CD4-positive, alpha-beta T cell treated with Interleukin-15 for 4 hours (primary cell): ENCODE results near the gene RAP1GAP2.
"Not testable (repeated sequence)": the region's sequence is repeated elsewhere in the genome, so short reads cannot be mapped to it uniquely, and the experiment has no call there.

Experiments
- DNase-seq: peaks from one replicate; pipeline ENCODE4 v3.0.0-alpha.2; 2020; ENCODE audit warnings: low spot score

Gene RAP1GAP2

DNA sequence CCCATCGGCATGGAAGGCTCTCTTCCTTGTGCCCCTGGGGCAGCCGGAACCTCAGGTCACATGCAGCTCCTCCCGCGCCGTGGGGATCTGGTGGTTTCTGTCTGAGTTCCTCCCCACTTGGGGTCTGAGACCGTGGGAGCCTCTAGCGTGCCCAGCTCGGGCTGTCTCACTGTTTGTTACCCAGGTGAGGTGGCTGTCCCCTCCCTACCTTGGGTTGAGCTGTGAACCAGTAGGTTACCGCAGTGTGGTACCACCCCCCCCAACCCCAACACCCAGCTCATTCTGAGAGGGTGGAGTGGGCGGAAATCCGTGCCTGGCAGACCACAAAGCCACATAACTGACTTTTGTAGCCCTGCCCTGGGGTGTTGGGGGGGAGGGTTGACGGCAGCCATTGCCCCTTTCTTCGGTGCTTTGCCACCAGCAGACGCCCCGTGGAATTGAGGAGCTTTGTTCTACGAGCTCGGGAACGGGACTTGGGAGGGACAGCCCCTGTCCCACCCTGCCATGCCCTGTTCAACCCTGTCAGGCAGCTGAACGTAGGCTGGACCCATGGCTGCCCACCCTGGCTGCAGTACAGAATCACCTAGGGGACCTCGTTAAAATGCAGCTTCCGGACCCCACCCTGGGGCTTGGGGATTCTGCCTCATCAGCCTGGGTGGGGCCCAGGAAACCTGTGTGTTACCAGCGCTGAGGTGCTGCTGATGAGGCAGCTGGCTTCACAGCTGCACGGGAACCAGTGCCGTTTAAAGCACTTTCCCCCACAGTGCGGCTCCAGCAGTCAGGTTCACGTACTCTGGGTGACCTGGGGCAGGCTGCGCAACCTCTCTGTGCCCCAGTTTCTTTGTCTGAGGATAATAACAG, 18.5 kb downstream of the RAP1GAP2 start:
- peak; percentile 96 for DNase-seq

DNA sequence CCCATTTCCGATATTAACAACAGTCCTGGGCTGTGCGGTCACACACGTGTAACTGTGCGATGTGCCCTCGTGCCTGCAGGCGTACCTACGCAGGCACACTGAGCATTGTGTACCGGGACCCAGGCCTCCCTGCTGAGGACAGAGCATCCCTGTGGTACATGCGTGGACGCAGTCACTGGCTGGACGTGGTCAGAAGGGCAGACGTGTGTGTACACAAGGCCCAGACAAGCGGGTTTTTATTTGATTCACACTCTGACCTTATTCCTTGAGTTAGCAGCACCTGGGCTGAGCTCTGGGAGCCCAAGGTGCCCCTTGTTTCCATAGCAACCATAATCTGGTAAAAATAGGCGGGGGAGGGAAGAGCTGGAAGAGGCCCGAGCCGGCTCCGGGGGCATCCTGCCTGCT, 19.5 kb downstream of the RAP1GAP2 start:
- no peak for DNase-seq

DNA sequence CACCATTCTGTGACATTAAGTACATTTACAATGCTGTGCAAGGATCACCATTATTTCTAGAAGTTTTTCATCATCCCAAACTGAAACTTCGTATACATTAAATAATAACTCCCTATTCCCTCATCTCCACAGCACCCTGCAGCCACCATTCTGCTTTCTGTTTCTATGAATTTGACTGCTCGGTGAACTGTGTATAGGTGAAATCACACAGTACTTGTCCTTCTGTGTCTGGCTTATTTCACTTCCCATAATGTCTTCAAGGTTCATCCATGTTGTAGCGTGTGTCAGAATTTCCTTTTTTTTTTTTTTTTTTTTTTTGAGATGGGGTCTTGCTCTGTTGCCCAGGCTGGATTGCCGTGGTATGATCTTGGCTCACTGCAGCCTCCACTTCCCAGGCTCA, 20.4 kb downstream of the RAP1GAP2 start:
- DNase-seq: no peak

DNA sequence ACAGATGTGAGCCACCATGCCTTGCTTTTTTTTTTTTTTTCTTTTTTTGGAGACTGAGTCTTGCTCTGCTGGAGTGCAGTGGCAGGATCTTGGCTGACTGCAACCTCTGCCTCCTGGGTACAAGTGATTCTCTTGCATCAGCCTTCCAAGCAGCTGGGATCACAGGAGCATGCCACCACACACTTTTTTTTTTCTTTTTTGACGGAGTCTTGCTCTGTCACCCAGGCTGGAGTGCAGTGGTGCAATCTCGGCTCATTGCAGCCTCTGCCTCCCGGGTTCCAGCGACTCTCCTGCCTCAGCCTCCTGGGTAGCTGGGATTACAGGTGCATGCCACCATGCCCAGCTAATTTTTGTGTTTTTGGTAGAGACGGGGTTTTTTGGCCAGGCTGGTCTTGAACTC, 23.1 kb downstream of the RAP1GAP2 start:
- DNase-seq: not testable (repeated sequence)

DNA sequence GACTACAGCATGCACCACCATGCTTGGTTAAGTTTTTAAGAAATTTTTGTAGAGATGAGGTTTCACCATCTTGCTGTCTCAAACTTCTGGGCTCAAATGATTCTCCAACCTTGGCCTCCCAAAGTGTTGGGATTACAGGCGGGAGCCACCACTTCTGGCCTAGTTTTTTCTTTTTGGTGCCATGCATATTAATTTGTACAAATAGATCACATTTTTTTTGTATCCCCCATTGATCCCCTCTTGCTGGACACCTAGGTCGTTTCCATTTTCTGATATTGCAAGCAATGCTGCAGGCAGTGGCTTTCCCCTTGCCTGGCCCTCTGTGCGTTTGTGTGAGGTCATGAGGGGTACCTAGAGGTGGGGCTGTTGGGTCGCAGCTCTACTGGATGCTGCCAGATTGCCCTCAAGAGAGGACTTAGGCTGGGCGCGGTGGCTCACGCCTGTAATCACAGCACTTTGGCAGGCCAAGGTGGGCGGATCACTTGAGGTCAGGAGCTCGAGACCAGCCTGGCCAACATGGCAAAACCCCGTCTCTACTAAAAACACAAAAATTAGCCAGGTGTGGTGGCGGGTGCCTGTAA, 23.8 kb downstream of the RAP1GAP2 start:
- DNase-seq: no peak

DNA sequence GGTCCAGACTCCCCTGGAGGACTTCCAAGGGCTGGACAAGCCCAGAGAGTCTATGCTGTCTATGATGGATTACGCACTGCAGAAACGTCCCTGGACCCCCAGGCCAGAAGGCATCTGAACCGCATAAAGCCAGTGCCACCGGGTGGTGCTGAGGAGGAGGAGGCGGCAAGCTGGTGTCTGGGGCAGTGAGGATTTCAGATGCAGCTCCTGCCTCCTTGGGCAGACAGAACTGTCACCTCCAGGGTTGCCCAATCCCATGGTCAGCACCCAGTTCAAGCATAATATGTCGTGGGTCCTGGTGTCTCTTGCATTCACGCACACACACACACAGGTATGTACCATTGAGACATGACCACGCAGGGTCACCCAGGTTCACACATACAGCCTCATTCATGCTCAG, 25.6 kb downstream of the RAP1GAP2 start:
- DNase-seq: no peak

DNA sequence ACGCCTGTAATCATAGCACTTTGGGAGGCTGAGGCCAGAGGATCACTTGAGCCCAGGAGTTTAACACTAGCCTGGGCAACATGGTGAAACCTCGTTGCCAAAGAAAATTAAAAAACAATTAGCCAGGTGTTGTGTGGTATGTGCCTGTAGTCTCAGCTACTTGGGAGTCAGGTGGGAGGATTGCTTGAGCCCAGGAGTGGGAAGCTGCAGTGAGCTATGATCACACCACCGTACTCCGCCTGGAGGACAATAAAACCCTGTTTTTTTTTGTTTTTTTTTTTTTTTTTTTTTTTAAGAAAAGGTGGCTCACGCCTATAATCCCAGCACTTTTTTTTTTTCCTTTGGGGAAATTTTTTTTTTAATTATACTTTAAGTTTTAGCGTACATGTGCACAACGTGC, 26.1 kb downstream of the RAP1GAP2 start:
- DNase-seq: no peak

DNA sequence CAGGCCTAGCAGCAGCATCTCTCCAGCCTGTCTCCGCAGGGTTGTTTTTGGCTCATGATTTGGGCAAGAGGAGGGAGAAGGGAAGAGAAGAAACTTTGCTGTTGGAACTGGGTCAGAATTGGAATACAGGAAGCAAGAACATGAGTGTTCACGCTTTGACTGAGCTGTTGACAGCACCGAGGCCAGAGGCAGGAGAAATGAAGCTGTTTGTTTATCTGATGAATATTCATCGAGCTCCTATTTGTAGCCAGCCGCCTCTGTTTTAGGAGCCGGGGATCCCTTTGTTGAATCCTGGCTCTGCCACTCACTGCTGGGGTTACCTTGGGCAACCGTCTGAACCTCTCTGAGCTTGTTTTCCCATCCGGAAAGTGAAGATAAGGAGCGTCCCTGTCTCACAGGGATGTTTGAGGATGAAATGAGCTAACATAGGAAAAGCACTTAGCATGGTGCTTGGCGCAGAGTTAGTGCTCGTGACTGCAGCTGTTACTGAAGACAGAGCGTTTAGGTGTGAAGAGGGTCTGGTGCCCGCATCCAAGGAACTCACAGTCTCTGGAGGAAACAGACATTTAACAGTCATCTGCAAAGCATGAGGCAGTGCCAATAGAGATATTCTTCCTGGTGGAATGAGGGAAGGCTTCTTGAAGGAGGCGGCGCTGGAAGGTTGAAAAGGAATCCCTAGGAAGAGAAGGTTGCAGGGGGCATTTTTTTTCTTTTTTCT, 29.2 kb downstream of the RAP1GAP2 start:
- DNase-seq: no peak

DNA sequence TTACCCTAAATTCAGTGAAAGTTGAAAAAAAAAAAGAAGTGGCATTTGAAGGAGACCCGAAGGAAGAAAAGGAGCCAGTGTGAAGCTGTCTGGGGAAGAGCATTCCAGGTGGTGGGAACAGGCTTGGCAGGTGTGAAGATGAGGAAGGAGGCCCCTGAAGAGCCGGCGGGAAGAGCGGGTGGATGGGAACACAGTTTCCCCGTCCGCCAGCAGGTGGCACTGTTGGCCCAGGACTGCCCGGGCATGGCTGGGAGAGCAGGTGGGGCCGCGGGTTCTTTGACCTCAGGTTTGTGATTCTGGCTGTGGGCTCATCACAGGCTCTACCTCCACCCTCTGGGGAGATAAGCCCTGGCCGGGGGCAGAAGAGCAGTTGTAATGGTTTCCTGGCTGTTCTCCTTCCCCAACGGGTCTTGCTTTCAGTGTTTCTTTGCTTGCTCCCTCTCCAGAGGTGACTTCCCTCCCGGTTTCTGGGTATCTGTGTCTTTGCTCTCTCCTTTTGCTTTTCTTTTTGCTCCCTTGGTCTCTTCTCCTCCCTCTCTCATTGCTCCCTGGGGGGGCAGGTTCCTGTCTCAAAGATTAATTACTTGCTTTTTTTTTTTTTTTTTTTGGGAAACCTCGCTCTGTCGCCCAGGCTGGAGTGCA, 32.3 kb downstream of the RAP1GAP2 start:
- peak; percentile 76 for DNase-seq

DNA sequence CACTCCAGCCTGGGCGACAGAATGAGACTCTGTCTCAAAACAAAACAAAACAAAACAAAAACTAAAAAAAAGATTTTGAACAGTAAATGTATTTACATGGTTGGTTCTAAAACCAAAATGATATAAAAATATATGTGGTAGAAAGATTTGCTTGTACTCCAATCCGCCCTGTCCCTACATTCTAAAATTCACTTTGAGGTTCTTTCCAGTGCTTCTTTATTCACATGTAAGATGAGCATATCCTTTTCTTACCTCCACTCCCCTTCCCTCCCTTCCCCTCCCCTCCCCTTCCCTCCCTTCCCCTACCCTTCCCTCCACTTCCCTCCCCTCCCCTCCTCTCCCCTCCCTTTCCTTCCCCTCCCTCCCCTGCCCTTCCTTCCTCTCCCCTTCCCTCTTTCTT, 34.4 kb downstream of the RAP1GAP2 start:
- no peak for DNase-seq

DNA sequence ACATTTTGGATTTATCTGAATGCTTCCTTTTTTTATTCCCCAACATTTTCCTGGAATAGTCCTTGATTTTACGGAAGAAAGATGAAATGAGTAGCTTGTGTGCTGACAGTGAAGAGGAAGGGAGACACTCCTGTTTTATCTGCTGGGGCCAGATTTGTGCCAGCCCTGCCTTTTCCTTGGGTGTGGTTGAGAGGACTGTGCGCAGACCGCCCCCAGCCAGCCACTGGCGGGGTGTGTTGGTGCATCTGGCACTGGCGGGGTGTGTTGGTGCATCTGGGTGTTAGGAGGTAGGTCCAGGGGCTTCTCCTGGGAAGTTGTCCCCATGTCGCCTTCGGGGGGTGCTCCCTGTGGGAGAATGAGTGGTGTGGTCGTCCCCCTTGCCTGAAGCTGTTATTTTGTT, 39.5 kb downstream of the RAP1GAP2 start:
- no peak for DNase-seq

DNA sequence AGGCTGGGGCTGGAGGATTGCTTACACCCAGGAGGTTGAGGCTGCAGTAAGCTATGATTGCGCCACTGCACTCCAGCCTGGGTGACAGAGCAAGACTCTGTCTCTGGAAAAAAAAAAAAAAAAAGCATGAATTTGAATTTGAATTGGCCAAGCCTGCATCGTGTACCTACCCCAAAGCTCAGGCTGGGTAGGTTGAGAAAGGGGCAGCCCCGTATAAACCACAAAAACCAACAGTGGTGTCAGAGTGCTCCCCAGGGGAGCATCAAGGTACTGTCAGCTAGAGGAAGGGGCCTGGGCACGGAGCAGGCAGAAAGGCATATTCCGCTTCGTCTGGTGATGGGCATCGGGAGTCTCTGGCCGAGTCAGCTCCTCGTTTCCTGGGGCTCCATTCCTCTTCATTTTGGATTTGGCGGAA, 40.9 kb downstream of the RAP1GAP2 start:
- DNase-seq: peak; percentile 56

DNA sequence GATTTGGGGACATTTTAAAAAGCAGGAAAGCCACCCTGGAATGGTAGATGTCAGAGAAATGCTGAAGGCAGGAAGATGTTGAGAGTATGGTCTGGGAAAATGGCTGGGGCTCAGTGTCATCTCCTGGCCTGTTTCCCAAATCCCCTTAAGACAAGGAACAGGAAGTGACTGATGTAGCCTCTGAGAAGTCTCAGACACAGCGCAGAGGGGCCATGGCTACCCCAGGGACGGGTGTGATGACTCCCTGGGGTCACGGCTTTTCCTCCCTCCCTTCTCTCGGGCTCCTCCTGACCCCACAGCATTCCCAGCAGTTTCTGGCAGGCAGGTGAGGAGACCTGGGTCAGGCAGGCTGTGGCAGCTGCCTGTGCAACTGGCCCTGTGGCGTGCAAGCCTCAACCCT, 45.4 kb downstream of the RAP1GAP2 start:
- DNase-seq: no peak

DNA sequence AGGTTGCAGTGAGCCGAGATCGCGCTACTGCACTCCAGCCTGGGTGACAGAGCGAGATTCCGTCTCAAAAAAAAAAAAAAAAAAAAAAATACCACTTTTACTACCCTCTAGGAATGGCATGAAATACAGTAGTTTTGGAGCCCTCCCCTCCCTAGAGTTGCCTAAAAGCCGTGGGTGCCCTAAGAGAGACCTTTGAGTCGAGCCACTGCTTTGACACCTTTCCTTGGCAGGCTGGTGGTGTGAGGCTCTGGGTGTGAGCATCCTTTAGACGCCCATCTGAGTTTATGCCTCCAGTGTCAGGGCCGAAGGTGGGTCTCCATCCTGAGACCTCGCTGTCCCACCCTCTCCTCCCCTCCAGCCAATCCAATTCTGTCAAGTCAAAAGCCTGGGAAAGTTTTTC, 46.2 kb downstream of the RAP1GAP2 start:
- DNase-seq: no peak

DNA sequence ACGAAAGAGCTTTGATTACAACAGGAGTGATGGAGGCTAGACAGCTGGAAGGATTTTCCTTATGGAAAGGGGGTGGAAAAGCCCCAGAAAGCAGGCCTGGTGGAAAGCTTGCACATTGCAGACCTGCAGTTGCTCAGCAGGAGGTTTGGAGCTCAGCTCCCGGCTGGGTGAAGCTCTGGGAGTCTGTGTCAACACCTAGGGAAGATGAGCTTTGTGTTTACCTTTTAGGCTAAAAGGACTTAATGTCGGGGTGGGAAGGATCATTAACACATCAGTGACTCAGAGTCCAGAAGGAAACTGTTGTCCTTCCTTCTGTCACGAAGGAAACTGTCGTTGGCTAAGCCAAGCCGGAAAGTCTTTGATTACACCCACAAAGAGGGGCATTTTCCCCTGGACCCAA, 48.2 kb downstream of the RAP1GAP2 start:
- DNase-seq: no peak

DNA sequence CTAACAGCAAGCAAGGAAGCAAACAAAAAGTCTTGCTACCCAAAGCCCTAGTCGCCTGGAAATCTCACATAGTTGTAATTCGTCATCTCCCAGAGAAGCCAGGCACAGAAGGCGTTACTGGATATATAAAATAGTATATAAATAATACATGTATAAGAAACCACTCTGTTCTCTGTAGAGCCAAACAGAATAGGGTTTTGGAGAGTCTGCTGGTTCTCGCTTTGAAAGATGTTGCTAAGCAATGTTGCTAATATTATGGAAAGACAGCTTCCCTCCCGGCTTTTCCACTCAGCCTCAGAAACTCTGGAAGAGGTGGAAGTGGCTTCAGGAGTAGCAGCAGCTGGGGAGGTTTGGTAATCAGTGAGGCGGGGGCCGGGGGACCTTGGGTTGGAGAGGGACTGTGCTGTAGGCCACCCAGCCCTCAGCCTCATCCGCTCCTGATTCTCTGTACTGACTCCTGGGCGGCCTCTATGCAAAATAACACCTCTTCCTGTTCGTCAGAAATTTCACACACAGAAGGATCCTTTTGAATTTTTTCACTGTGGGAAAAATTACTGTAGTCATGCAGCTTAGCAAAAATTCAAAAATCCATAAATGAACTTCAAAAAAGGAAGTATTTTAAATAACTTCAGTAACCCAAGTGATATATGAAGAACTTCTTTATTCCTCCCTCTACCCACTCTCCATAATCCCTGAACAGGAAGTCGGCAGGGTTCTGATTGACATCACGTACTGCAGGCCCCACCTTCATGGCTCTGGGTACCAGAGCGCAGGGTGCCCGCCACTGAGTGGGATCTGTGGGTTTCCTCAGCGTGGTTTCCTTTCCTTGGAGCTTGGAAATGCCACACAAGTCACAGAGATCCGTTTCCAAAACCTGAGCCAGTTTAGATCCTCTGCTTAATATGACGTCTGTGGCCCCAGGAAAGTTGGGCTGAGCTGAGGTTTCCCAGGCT, 51.4 kb downstream of the RAP1GAP2 start:
- no peak for DNase-seq

DNA sequence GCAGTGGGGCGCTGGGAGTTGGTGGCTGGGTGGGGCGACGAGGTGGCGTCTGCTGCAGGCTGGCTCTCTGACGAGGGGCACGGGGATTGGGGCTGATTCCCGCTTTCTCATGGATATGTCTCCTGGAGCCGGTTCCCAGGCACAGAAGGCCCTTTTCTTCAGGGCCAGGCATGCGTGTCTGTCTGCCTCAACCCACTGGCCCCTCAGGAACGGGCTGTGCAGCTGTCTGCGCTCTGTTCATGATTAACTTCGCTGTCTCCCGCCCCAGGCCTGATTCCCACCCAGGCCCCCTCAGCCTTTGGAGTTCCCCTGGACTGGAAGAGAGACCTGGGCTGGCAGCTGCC, 53.1 kb downstream of the RAP1GAP2 start:
- DNase-seq: no peak

DNA sequence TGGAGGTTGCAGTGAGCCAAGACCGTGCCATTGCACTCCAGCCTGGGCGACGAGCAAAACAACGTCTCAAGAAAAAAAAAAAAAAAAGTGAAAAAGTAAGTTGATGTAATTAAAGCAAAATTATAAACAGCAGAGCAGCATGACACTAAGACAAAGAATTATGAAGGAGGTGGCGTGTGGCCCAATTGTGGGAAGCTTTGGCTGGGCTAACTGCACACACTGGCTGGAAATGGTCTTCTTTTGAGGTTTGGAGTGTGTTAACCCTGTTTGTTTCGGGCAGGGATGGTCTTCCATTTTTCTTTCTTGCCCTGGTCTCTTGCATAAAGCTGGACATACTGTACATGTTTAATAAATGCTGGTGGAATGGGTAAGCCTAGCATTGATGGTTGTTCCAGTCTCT, 54.8 kb downstream of the RAP1GAP2 start:
- no peak for DNase-seq

DNA sequence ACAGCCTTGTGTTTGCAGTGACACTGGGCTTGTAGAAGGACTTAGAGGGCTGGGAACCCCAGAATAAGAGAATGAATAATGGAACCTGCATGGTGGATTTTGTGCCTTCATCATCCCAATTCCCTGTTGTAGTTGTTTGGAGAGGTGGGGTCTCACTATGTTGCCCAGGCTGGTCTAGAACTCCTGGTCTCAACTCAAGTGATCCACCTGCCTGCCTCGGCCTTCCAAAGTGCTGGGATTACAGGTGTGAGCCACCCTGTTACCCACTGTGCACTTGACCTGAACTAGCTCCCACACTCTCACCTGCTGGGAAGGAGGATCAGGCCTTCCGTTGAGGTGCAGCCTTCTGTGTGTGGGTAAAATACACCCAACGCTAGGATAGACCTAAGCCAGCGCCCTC, 55.4 kb downstream of the RAP1GAP2 start:
- no peak for DNase-seq

DNA sequence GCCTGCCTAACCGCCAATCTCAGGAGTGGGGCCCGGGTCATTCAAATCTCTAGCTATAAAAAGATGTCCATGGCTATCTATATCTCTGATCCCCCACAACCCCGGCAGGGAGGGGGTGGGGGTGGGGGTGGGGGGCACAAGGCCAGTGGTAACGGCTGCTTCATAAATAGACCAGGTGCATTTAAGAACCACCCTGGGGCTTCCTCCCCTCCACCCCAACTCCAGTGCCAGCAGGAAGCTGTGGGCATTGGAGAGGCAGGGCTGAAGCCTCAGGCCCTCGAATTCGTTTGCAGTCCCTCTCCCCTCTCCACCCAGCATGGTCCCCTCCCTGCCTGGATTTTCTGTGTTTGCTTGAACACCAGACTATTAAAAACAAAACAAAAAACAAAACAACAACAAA, 56.0 kb downstream of the RAP1GAP2 start:
- DNase-seq: no peak

DNA sequence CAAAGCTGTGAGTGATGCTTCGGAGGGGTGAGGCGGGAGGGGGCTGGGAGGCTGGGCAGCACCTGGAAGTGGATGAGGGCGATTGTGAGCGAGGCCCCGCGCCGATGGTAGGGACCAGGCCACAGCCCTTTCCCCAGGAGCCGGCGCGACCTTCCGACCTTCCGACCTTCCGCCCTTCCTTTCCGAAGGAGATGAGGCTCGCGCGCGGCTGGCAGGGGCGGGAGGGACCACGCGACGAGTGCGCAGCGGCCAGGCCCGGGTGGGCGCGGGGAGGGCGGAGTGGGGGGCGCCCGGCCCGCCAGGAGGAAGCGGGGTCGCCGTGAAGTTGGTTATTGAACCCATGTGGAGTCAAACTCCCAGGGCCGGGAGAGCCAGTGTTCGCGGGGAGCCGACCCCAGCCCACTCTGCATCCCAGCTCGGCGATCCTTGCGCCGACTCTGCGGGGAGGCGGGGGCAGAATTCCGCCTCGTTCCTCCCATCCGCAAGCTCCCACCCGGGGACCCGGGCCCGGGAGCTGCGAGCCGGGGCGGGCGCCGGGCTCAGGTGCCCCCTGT, 56.6 kb downstream of the RAP1GAP2 start:
- no peak for DNase-seq
